T-helper 17 cell (primary cell): ENCODE data around the gene SZT2. TPM values are rescaled to one million over a fixed set of nuclear protein-coding genes. Genes with fewer than 3 reads are reported as not detected.

Source experiments
- ATAC-seq: fragments of 150-1000 bp; cut with Tn5 transposase; 2 replicates; pipeline ENCODE4 v1.10.0; 2021; ENCODE audit warnings: mild to moderate bottlenecking, moderate library complexity
- DNase-seq, 3 donors: peaks; one replicate each; pipeline versions ENCODE4 v3.0.0 to v3.0.0-alpha.2; 2020 to 2021
- H3K9me3 ChIP-seq: one replicate; pipeline ENCODE4 v1.7.0; 2013; ENCODE audit warnings: low read length, mild to moderate bottlenecking; ENCODE audit not compliant: control insufficient read depth, poor library complexity, severe bottlenecking
- H3K27ac Mint-ChIP-seq: one replicate; pipeline ENCODE4 v1.8.0; 2022; ENCODE audit warnings: mild to moderate bottlenecking, moderate library complexity, mixed read lengths
- H3K27me3 Mint-ChIP-seq: one replicate; pipeline ENCODE4 v1.8.0; 2022; ENCODE audit warnings: mixed read lengths
- H3K36me3 Mint-ChIP-seq: one replicate; pipeline ENCODE4 v1.8.0; 2022; ENCODE audit warnings: low read depth, mixed read lengths
- H3K4me1 Mint-ChIP-seq: one replicate; pipeline ENCODE4 v1.8.0; 2022; ENCODE audit warnings: mild to moderate bottlenecking, mixed read lengths
- H3K4me3 Mint-ChIP-seq: one replicate; pipeline ENCODE4 v1.8.0; 2022; ENCODE audit warnings: mild to moderate bottlenecking, moderate library complexity, mixed read lengths
- total RNA-seq, 4 donors: library from RNA in 2 of 4; stranded (reverse) in 2 of 4; gene quantifications; one replicate each; pipeline ENCODE4 v1.2.3 and lab custom pipeline; 2022 to 2026

SZT2 gene
- total RNA-seq, 2 donors from 2014 or later, result 87.0 to 92.1 TPM

DNA sequence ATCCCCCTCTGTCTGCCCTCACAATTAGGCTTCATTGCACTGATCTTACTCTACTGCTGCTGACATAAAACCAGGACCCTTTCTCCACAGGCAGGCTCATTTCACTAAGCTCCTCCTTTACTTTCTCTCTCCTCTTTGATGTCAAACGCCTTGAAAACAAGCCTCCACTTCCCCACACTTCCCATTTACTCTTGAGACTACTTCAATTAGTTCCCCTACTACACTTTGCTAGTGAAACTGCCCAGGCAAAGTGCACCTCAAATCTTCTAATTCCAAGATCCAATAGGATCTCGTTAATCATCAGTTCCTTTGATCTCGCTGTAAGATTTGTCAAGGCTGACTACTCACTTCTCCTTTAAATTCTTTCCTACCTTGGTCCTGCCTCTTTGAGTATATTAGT, 36.8 kb upstream of the SZT2 start:
- no peak for ATAC-seq
- no peak overlapping the region for H3K4me3 Mint-ChIP-seq
- no peaks in the 10 kb centered on the region for H3K27me3 Mint-ChIP-seq
- peaks cover 4% of the 10 kb centered on the region for H3K36me3 Mint-ChIP-seq
- H3K9me3 ChIP-seq, result no peaks in the 10 kb centered on the region
- peaks cover 16% of the 10 kb centered on the region for H3K4me1 Mint-ChIP-seq
- H3K27ac Mint-ChIP-seq, result peak overlapping the region; percentile 93
- no peak for DNase-seq

DNA sequence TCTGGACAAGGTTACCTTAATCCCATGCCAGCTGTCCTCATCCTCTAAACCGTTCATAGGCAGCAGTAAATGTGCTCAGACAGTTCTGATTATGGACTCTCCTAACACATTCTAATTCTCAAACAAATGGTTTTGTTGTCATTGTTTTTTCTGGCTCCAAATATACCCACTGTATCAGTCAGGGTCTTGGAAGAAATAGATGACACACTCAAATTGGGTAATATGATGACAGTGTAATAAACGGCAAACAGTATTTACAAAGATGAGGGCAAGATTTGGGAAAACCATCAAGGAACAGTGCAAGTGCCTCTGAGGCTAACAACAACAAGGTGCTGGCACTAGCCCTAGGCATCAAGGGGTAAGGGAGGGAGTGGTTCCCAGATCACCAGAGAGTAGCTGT, 35.2 kb upstream of the SZT2 start:
- Mint-ChIP-seq H3K4me1 (peaks cover 17% of the 10 kb centered on the region), H3K4me3 (no peak overlapping the region), H3K27me3 (no peaks in the 10 kb centered on the region), H3K27ac (no peak overlapping the region), H3K36me3 (peaks cover 4% of the 10 kb centered on the region)
- ATAC-seq (no peak), DNase-seq (no peak)
- no peaks in the 10 kb centered on the region for H3K9me3 ChIP-seq

DNA sequence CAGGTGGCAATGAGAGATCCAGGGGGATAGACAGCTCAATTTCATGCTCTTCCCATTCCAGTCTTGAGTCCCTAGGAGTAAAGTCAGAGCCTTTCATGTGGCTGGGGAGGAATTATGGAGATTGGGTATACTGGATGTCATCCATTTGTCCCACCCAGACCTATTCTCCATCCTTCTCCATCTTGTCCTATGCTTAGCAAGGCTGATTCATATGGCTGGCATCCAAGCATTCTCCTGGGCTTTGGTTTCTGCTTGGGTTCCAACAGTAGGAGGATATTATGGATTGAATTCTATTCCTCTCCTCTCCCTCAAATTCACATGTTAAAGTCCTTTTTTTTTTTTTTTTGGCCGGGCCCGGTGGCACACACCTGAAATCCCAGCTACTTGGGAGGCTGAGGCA, 34.8 kb upstream of the SZT2 start:
- Mint-ChIP-seq H3K27me3 (no peaks in the 10 kb centered on the region), H3K27ac (no peak overlapping the region), H3K36me3 (peaks cover 4% of the 10 kb centered on the region), H3K4me1 (peaks cover 16% of the 10 kb centered on the region), H3K4me3 (no peak overlapping the region)
- ATAC-seq, result no peak
- DNase-seq, result no peak
- H3K9me3 ChIP-seq, result no peaks in the 10 kb centered on the region

- Mint-ChIP-seq H3K4me3 (no peak overlapping the region), H3K36me3 (peaks cover 3% of the 10 kb centered on the region)
- ATAC-seq, result no peak
Observed at GRCh38 chr1:43357251-43357650, 32.4 kb upstream of the SZT2 start.

DNA sequence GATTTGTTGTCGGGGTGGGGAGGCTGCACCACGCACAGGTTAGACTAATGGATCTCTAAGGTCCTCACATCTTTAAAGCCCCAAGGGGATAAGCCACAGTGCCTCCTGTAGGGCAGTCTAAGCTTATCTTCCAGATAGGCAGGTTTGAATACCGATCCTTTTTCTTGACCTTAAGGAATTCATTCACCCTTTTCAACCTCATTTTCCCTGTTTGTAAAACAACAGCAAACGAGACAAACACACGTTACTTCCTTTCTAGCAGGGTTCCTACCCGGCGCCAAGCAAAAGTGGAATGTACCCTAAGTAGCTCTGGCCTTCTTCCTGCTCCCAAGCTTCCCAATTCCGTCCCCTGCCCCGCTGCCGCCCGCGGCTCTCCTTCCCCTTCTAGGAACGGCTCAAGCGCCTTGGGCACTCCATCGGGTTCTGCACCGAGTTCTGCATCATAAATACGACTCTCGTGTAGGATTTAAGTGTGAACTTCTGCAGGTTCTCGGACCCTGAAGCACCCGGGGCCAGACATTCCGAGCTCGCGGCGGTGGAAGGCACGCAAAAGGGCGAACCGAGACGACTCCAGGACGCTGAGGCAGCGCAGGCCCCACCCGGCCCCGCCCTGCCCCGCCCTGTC, 31.5 kb upstream of the SZT2 start:
- peak; percentile 32 for ATAC-seq
- Mint-ChIP-seq H3K27me3 (no peaks in the 10 kb centered on the region), H3K27ac (peak overlapping the region; percentile 82), H3K4me3 (peak overlapping the region; percentile 93), H3K4me1 (peaks cover 25% of the 10 kb centered on the region), H3K36me3 (peaks cover 3% of the 10 kb centered on the region)
- H3K9me3 ChIP-seq, result no peaks in the 10 kb centered on the region
- no peak for DNase-seq

More at GRCh38 chr1:43357251-43357650, 32.4 kb upstream of the SZT2 start:
- H3K27ac Mint-ChIP-seq, result no peak overlapping the region
- H3K27me3 Mint-ChIP-seq, result no peaks in the 10 kb centered on the region
- peaks cover 25% of the 10 kb centered on the region for H3K4me1 Mint-ChIP-seq
- DNase-seq, result no peak
- no peaks in the 10 kb centered on the region for H3K9me3 ChIP-seq

DNA sequence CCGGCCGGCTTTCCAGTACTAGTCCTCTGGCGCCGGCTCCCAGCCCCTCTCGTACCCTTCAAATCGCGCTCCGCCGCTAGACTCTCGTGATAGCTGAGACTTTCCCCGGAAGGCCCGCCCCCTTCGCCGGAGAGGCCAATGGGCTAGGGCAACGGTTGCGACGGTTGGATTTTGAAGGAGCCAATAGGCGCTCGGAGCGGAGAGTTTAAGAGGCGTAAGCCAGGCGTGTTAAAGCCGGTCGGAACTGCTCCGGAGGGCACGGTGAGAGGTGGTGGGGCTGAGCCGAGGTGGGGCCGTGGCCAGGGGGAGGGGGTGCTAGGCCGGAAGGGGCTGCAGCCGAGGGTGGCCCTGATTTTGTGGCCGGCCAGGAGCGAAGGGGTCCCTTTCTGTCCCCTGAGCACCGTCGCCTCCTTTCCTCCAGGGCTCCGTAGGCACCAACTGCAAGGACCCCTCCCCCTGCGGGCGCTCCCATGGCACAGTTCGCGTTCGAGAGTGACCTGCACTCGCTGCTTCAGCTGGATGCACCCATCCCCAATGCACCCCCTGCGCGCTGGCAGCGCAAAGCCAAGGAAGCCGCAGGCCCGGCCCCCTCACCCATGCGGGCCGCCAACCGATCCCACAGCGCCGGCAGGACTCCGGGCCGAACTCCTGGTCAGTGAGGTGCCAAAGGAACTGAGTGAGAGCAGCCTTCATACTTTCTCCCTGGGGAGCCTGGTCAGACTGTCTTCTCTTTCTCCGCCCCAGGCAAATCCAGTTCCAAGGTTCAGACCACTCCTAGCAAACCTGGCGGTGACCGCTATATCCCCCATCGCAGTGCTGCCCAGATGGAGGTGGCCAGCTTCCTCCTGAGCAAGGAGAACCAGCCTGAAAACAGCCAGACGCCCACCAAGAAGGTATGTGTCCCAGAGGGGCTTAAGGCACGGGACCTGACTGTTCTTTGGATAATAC, 30.7 kb upstream of the SZT2 start, which contains the start of gene CDC20:
TSS of gene CDC20 (plus strand) at position 236 of the 948 bp plus-strand sequence. CDS start at position 471, 235 bp downstream.
- H3K27me3 Mint-ChIP-seq, result no peaks in the 10 kb centered on the region
- peak within 1 kb of the TSS; percentile 82 for H3K27ac Mint-ChIP-seq
- peaks cover 28% of the 10 kb centered on the region for H3K4me1 Mint-ChIP-seq
- ATAC-seq, result peak; percentile 99
- no peaks in the 10 kb centered on the region for H3K9me3 ChIP-seq
- DNase-seq, result peak; percentile 94 to 96 (median 95)
- peak within 1 kb of the TSS; percentile 93 for H3K4me3 Mint-ChIP-seq
- H3K36me3 Mint-ChIP-seq, result peaks cover 6% of the 10 kb centered on the region

DNA sequence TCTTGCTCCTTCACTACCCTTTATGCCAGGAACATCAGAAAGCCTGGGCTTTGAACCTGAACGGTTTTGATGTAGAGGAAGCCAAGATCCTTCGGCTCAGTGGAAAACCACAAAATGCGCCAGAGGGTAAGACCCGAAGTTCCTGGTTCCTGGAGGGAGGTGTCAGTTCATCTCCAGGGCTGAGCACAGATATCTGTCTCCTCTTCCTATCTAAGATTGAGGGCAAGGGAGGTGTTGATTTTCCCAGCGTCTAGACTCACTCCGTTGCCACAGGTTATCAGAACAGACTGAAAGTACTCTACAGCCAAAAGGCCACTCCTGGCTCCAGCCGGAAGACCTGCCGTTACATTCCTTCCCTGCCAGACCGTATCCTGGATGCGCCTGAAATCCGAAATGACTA, 30.0 kb upstream of the SZT2 start:
- Mint-ChIP-seq H3K36me3 (peaks cover 7% of the 10 kb centered on the region), H3K4me1 (peaks cover 27% of the 10 kb centered on the region), H3K27me3 (no peaks in the 10 kb centered on the region), H3K4me3 (peak overlapping the region; percentile 93), H3K27ac (peak overlapping the region; percentile 16)
- H3K9me3 ChIP-seq, result no peaks in the 10 kb centered on the region
- no peak for DNase-seq
- ATAC-seq, result no peak

DNA sequence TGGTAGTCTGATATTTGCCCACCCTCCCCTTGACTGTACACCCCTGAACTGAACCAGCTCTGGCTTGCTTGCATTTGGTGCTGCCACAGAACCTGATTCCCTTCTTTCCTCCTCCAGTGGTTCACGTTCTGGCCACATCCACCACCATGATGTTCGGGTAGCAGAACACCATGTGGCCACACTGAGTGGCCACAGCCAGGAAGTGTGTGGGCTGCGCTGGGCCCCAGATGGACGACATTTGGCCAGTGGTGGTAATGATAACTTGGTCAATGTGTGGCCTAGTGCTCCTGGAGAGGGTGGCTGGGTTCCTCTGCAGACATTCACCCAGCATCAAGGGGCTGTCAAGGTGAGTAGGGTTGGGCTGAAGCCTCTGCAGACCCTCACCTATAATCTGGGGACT, 29.1 kb upstream of the SZT2 start:
- no peaks in the 10 kb centered on the region for H3K27me3 Mint-ChIP-seq
- no peak overlapping the region for H3K4me3 Mint-ChIP-seq
- H3K27ac Mint-ChIP-seq, result peak overlapping the region; percentile 8
- no peaks in the 10 kb centered on the region for H3K9me3 ChIP-seq
- H3K4me1 Mint-ChIP-seq, result peaks cover 33% of the 10 kb centered on the region
- DNase-seq (no peak), ATAC-seq (no peak)
- peaks cover 7% of the 10 kb centered on the region for H3K36me3 Mint-ChIP-seq

DNA sequence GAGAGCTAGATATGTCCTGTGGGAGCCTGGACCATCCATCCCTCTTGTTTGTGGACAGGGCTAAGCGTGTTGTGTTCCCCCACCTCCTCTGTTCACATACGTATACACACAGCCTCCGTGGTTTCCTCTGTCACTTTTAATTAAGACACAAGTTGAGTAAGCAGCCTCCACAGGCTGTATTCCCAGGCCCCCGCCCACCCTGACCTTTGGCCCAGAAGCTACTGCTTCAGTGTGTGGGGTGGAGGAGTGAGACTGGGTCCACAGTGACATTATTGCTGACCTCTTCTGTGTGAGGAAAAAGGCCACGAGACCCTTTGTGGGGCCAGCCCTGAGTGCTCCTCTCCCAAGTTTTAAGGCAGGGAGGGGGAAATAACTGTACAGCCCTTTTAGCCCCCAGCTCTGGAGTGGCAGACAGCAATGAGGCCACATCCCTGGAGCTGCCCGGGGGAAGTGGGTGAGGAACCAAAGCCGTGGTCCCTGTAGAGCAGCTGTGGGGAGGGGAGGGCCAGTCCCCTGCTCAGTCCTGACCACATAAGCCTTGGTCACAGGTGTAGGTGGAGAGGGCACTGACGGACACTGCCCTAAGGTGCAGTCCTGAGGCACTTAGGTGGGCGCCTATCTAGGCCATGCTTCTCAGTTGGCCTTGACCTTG, 26.3 kb upstream of the SZT2 start:
- H3K4me1 Mint-ChIP-seq, result peaks cover 43% of the 10 kb centered on the region
- ATAC-seq (no peak), DNase-seq (no peak)
- H3K9me3 ChIP-seq, result no peaks in the 10 kb centered on the region
- no peaks in the 10 kb centered on the region for H3K27me3 Mint-ChIP-seq
- H3K27ac Mint-ChIP-seq, result peak overlapping the region; percentile 90
- peaks cover 12% of the 10 kb centered on the region for H3K36me3 Mint-ChIP-seq
- H3K4me3 Mint-ChIP-seq, result no peak overlapping the region

GRCh38 chr1:43363935-43364525, 25.7 kb upstream of the SZT2 start:
- Mint-ChIP-seq H3K27ac (peak overlapping the region; percentile 90), H3K27me3 (no peaks in the 10 kb centered on the region), H3K4me1 (peaks cover 47% of the 10 kb centered on the region), H3K4me3 (no peak overlapping the region), H3K36me3 (peaks cover 12% of the 10 kb centered on the region)
- no peak for ATAC-seq
- DNase-seq, result no peak
- no peaks in the 10 kb centered on the region for H3K9me3 ChIP-seq

- peak overlapping the region; percentile 98 for H3K4me3 Mint-ChIP-seq
- no peak for DNase-seq
Observed at GRCh38 chr1:43365678-43366077, 24.0 kb upstream of the SZT2 start.

DNA sequence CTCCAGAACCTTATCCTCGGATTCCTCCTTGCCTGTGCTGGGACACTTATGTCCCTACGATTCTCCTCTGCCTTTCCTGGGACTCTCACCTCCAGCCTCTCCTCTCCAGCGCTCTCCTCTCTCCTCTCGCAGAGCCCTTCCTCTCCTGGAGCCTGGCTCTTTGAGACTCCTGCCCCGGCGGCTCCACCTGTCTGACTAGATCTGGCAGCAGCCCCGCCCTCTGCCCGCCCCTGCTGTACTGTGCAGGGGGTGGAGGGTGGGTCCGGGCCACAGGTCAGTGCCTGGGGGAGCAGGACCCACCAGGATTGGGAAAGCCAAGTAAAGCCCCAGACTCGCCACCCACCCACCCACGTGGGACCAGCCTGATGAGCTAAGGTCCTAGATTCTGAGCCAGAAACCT, 23.5 kb upstream of the SZT2 start:
- Mint-ChIP-seq H3K36me3 (peaks cover 12% of the 10 kb centered on the region), H3K4me3 (peak overlapping the region; percentile 98), H3K27me3 (no peaks in the 10 kb centered on the region), H3K4me1 (peaks cover 45% of the 10 kb centered on the region), H3K27ac (peak overlapping the region; percentile 90)
- H3K9me3 ChIP-seq, result no peaks in the 10 kb centered on the region
- ATAC-seq (no peak), DNase-seq (no peak)

More at GRCh38 chr1:43365678-43366077, 24.0 kb upstream of the SZT2 start:
- no peak for ATAC-seq
- Mint-ChIP-seq H3K27me3 (no peaks in the 10 kb centered on the region), H3K36me3 (peaks cover 12% of the 10 kb centered on the region), H3K27ac (peak overlapping the region; percentile 90), H3K4me1 (peaks cover 44% of the 10 kb centered on the region)
- no peaks in the 10 kb centered on the region for H3K9me3 ChIP-seq

DNA sequence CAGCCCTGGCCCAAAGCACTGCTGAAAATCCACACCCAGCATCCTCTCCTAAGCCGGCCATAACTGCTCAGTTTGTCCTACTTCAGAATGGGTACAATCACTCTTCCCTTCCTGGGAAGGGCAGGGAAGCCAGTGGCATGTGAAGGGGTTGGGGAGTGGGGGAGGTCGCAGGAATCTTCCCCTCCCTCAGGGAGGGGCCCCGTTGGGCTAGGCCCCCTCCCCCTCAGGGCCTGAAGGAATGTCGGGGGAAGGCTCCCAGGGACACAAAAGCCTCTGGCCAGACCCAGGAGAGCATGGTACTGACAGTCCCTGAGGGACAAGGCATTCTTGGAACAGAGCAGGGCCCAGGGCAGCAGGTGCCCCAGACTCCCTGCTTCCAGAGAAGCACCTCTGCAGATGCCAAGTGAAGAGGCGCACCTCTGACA, 23.1 kb upstream of the SZT2 start:
- H3K4me3 Mint-ChIP-seq, result peak overlapping the region; percentile 98
- H3K9me3 ChIP-seq, result no peaks in the 10 kb centered on the region
- peak overlapping the region; percentile 90 for H3K27ac Mint-ChIP-seq
- ATAC-seq (no peak), DNase-seq (no peak)
- peaks cover 41% of the 10 kb centered on the region for H3K4me1 Mint-ChIP-seq
- peaks cover 10% of the 10 kb centered on the region for H3K36me3 Mint-ChIP-seq
- no peaks in the 10 kb centered on the region for H3K27me3 Mint-ChIP-seq
